HG02870 (cell line): Measurements from ENCODE around the gene CALML6.

ENCODE experiments used
- ATAC-seq: cut with Tn5 transposase; IDR thresholded peaks from one replicate; pipeline ENCODE4 v1.9.1; 2021; ENCODE audit warnings: mild to moderate bottlenecking, moderate library complexity; ENCODE audit not compliant: unreplicated experiment

CALML6 gene

GRCh38 chr1:1910651-1911331, 4.3 kb upstream of the CALML6 start:
- ATAC-seq, result no peak

GRCh38 chr1:1911350-1912041, 3.6 kb upstream of the CALML6 start:
- no peak for ATAC-seq

GRCh38 chr1:1914101-1914970, 724 bp upstream of the CALML6 start:
- ATAC-seq, result no peak

- no peak for ATAC-seq
These were observed 1.1 kb downstream of the CALML6 start for GRCh38 chr1:1915911-1916840.

GRCh38 chr1:1916851-1917251, 1.8 kb downstream of the CALML6 start:
- no peak for ATAC-seq

GRCh38 chr1:1917304-1917976, 2.4 kb downstream of the CALML6 start:
- ATAC-seq, result no peak

GRCh38 chr1:1917995-1918900, 3.2 kb downstream of the CALML6 start:
- ATAC-seq, result no peak

GRCh38 chr1:1918901-1919303, 3.8 kb downstream of the CALML6 start, which contains the start of gene TMEM52:
TMEM52 (minus strand) TSS chr1:1919279; CDS start chr1:1919265, 14 bp downstream.
- ATAC-seq, result no peak

GRCh38 chr1:1919304-1920056, 4.4 kb downstream of the CALML6 start:
- ATAC-seq, result peak; percentile 83

GRCh38 chr1:1920057-1920607, 5.1 kb downstream of the CALML6 start:
- ATAC-seq, result no peak

- ATAC-seq, result no peak
These were observed 5.8 kb downstream of the CALML6 start for GRCh38 chr1:1920608-1921458.

- no peak for ATAC-seq
These were observed 6.4 kb downstream of the CALML6 start for GRCh38 chr1:1921459-1921862.

- ATAC-seq, result no peak
These were observed 7.0 kb downstream of the CALML6 start for GRCh38 chr1:1921901-1922701.

- ATAC-seq, result no peak
These were observed 7.6 kb downstream of the CALML6 start for GRCh38 chr1:1922702-1922955.

GRCh38 chr1:1922956-1923833, 8.1 kb downstream of the CALML6 start:
- no peak for ATAC-seq
